GM12875 (cell line): ENCODE data around the gene FLII.
"Not testable (repeated sequence)": the region's sequence is repeated elsewhere in the genome, so short reads cannot be mapped to it uniquely, and the experiment has no call there.

Experiments used
- H3K4me3 ChIP-seq: one replicate; pipeline ENCODE4 v1.5.1; 2011; ENCODE audit warnings: low read depth, low read length, control low read depth
- TF ChIP-seq, protein P1 (sequence below): IDR thresholded peaks from 2 replicates; pipeline ENCODE4 v1.5.1; 2011; ENCODE audit warnings: low read depth, mild to moderate bottlenecking, control low read depth, inconsistent platforms, low read length, moderate library complexity, borderline replicate concordance; ENCODE audit not compliant: insufficient read depth

Gene FLII

DNA sequence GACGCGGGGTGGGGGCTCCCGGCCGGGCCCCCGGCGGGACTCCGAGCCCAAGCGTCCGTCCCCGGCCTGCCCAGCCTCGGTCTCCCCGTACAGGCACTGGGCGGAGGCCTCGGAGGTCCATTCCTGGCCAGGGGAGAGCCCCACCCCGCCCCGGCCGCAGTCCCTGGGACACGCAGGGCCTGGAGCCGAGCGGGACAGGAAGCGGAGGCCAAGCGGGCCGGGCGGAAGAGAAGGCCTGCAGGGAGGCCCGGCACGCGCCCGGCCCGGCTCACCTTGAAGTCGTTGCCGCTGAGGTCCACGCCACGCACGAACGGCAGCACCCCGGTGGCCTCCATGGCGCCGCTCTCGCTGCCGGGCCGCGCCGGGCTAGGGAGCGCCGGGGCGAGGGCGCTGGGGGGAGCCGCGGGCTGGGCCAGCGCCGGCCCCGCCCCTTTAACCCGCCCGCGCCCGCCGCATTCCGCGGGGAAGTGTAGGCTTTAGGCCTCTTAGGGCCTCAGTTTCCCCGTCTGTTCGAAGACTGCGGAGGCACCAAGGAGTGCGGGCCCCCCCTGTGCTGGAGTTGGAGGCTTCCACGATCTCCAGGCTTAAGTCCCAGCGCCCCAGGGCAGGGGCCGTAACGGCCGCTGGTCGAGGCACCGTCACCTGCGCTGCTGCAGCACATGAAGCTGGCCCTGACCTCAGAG lies at the start of gene FLII:
TSS of gene FLII (minus strand) at position 383 of the 683 bp plus-strand sequence. CDS start at position 335, 48 bp downstream.
- TF ChIP-seq, protein P1, sequence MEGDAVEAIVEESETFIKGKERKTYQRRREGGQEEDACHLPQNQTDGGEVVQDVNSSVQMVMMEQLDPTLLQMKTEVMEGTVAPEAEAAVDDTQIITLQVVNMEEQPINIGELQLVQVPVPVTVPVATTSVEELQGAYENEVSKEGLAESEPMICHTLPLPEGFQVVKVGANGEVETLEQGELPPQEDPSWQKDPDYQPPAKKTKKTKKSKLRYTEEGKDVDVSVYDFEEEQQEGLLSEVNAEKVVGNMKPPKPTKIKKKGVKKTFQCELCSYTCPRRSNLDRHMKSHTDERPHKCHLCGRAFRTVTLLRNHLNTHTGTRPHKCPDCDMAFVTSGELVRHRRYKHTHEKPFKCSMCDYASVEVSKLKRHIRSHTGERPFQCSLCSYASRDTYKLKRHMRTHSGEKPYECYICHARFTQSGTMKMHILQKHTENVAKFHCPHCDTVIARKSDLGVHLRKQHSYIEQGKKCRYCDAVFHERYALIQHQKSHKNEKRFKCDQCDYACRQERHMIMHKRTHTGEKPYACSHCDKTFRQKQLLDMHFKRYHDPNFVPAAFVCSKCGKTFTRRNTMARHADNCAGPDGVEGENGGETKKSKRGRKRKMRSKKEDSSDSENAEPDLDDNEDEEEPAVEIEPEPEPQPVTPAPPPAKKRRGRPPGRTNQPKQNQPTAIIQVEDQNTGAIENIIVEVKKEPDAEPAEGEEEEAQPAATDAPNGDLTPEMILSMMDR: no peak
- peak within 1 kb of the TSS; percentile 79 for H3K4me3 ChIP-seq

- H3K4me3 ChIP-seq: not testable (repeated sequence)
Measured at GRCh38 chr17:18303206-18303605, 44.7 kb upstream of the FLII start.

DNA sequence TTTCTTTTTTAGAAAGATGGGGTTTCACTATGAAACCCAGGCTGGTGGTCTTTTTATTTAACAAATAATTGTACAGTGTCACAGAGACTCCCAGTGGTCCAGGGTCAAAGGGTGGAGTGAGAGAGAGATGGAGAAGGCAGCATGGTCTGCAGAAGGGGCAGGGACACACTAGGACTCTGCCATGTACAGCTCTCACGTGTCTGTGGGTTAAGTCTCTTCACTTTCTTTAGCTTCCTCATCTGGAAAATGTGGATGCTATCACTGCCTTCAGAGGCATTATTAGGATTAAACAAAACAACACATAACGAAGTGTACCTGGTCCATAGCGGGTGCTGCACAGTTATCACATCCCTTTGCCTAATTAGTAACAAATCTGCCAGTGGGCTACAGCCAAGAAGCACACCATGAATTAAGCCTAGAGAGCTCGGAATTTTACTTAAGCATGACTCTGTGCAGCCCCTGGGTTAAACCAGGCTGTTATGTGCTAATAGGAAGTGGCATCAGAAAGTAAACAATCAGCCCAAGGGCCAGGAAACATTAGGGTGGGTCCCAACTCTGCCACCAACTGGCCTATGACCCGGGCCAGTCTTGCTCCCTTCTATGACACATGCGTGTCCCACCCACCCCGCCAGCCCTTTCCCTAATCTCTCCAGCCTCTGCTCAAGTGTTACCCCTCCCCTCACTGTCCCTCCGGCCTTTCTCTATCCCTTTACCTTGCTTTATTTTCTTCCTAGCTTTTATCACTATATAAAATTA lies 42.4 kb upstream of the FLII start:
- TF ChIP-seq, protein P1: no peak
- H3K4me3 ChIP-seq: no peak overlapping the region

DNA sequence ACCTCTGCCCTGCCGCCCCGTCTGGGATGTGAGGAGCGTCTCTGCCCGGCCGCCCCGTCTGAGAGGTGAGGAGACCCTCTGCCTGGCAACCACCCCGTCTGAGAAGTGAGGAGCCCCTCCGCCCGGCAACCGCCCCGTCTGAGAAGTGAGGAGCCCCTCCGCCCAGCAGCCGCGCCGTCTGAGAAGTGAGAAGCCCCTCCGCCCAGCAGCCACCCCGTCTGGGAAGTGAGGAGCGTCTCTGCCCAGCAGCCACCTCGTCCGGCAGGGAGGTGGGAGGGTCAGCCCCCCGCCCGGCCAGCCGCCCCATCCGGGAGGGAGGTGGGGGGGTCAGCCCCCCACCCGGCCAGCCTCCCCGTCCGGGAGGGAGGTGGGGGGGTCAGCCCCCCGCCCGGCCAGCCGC lies 39.5 kb upstream of the FLII start:
- H3K4me3 ChIP-seq: not testable (repeated sequence)

- TF ChIP-seq, protein P1: no peak
- H3K4me3 ChIP-seq: no peak overlapping the region
Measured at GRCh38 chr17:18291718-18292540, 33.4 kb upstream of the FLII start.

DNA sequence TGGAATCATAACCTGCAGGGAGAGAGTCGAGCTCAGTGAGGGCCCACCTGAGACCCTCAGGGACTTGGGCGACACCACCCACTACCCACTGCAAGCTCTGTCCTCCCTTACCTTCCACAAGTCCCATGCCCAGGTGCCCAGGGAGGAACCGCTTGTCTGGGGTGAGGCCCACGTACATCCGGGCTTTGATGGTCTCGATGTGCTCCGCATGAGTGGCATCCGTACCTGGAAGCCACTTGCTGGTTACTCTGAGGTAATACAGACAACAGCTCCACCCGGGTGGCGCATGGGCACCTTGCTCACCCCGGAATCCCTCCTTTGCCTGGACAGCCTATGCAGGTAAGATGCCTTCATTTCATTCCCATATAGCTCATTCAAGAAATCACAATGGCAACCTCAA lies 26.8 kb upstream of the FLII start:
- H3K4me3 ChIP-seq: no peak overlapping the region
- TF ChIP-seq, protein P1: no peak

DNA sequence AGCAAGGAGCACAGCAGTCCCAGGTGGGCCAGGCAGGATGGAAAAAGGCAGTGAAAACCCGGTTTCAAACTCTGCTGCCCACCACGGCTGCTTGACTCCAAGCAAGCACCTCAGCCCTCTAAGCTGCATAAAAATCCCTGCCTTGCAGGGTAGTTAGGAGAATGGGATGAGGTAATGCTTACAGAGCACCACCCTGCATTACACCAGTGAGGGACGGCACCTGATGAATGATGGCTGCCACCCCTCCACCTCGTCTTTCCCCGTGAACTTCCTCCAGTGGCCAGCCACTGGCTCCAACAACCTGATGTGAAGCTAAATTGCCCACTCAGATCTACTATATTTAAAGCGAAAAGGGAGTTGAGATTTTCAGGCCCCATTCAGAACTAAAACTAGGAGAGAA lies 23.2 kb upstream of the FLII start:
- H3K4me3 ChIP-seq: no peak overlapping the region
- TF ChIP-seq, protein P1: no peak
